Liver (tissue), 3 donors: ENCODE data around the gene CTBP1.

Source experiments
- EGR1 ChIP-seq, 2 donors: IDR thresholded peaks; 2 replicates each; pipeline ENCODE4 v1.6.1; 2016 to 2018; ENCODE audit warnings: antibody characterized with exemption in 2 of 2, low read depth in 2 of 2
- GABPA ChIP-seq, 2 donors: IDR thresholded peaks in 1 of 2; conservative IDR thresholded peaks in 1 of 2; 2 replicates each; pipeline ENCODE4 v1.6.1; 2016; ENCODE audit warnings: antibody characterized with exemption in 2 of 2, mild to moderate bottlenecking in 1 of 2, moderate library complexity in 1 of 2
- JUND ChIP-seq, 2 donors: IDR thresholded peaks; 2 replicates each; pipeline ENCODE4 v1.6.1; 2016; ENCODE audit warnings: antibody characterized with exemption in 2 of 2
- RXRA ChIP-seq, 2 donors: IDR thresholded peaks; 2 replicates each; pipeline ENCODE4 v1.6.1; 2017 to 2018; ENCODE audit warnings: antibody characterized with exemption in 2 of 2, mild to moderate bottlenecking in 1 of 2
- TF ChIP-seq, protein P1 (sequence below): IDR thresholded peaks from 2 replicates; pipeline ENCODE4 v1.6.1; 2016; ENCODE audit warnings: antibody characterized with exemption
- TF ChIP-seq, protein P2 (sequence below): fragments of 150-350 bp; IDR thresholded peaks from 2 replicates; pipeline ENCODE4 v1.5.1; 2017; ENCODE audit warnings: improper control_type of control experiment, low read depth, low read length; ENCODE audit not compliant: missing input control
- donor health status: healthy.
- donor health status: healthy.

DNA sequence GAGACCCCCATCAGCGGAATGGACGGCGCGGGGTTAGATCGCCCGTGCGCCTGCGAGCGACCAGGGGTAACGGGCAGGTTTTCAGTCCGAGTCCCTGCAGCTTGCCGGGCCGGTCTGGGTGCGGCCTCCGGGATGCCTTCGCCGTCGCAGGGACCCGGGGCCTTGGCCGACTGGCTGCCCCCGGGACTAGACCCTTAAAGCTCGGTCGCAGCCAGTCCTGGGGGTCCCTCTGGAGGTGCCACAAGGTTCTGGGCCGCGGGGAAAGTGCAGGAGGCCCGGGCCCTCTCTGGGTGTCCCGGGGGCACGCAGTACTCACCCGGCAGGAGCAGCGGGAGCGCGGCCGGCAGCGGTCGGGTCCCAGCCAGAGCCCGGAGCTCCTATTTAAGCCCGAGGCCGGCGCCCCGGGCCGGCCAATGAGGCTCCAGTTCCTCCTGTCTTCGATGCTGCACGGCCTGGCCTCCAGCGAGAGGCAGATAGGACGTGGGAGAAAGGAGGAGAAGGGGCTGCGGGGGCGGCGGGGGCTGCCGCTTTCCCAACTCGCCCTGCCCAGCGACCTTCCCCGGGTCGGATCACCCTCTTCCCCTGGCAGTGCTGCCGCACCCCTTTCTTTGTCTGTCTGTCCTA is 76.6 kb downstream of the CTBP1 start, which contains the start of gene SPON2:
- TF ChIP-seq JUND (IDR thresholded peaks at IDR 0.05): no peak
- TF ChIP-seq, protein P1, sequence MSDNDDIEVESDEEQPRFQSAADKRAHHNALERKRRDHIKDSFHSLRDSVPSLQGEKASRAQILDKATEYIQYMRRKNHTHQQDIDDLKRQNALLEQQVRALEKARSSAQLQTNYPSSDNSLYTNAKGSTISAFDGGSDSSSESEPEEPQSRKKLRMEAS: no peak
- peak; percentile 56 to 89 for TF ChIP-seq EGR1 (IDR thresholded peaks at IDR 0.05; ENCODE audit: low read depth in 2 of 2)
- no peak for TF ChIP-seq RXRA (IDR thresholded peaks at IDR 0.05)
- TF ChIP-seq, protein P2, sequence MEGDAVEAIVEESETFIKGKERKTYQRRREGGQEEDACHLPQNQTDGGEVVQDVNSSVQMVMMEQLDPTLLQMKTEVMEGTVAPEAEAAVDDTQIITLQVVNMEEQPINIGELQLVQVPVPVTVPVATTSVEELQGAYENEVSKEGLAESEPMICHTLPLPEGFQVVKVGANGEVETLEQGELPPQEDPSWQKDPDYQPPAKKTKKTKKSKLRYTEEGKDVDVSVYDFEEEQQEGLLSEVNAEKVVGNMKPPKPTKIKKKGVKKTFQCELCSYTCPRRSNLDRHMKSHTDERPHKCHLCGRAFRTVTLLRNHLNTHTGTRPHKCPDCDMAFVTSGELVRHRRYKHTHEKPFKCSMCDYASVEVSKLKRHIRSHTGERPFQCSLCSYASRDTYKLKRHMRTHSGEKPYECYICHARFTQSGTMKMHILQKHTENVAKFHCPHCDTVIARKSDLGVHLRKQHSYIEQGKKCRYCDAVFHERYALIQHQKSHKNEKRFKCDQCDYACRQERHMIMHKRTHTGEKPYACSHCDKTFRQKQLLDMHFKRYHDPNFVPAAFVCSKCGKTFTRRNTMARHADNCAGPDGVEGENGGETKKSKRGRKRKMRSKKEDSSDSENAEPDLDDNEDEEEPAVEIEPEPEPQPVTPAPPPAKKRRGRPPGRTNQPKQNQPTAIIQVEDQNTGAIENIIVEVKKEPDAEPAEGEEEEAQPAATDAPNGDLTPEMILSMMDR: no peak
- no peak for TF ChIP-seq GABPA (IDR thresholded peaks at IDR 0.05 in 1 of 2, conservative IDR thresholded peaks at IDR 0.05 in 1 of 2)
